Glutamatergic neuron (in vitro differentiated cells): ENCODE results near the gene HDAC4. TPM values are rescaled to one million over a fixed set of nuclear protein-coding genes. Genes with fewer than 3 reads are reported as not detected.

Source experiments
- DNase-seq: peaks from one replicate; pipeline ENCODE4 v3.0.0; 2022
- H3K27ac Mint-ChIP-seq: one replicate; pipeline ENCODE4 v1.8.0; 2020; ENCODE audit warnings: mild to moderate bottlenecking, mixed read lengths, inconsistent platforms; ENCODE audit not compliant: unreplicated experiment
- H3K27me3 Mint-ChIP-seq: one replicate; pipeline ENCODE4 v1.8.0; 2020; ENCODE audit warnings: mild to moderate bottlenecking, moderate library complexity, mixed read lengths, inconsistent platforms; ENCODE audit not compliant: unreplicated experiment
- H3K36me3 Mint-ChIP-seq: one replicate; pipeline ENCODE4 v1.8.0; 2020; ENCODE audit warnings: mild to moderate bottlenecking, mixed read lengths, inconsistent platforms; ENCODE audit not compliant: unreplicated experiment
- H3K4me1 Mint-ChIP-seq: one replicate; pipeline ENCODE4 v1.8.0; 2020; ENCODE audit warnings: mild to moderate bottlenecking, low read depth, mixed read lengths, inconsistent platforms; ENCODE audit not compliant: unreplicated experiment
- H3K4me3 Mint-ChIP-seq: one replicate; pipeline ENCODE4 v1.8.0; 2020; ENCODE audit warnings: mild to moderate bottlenecking, mixed read lengths, inconsistent platforms; ENCODE audit not compliant: unreplicated experiment
- H3K9me3 Mint-ChIP-seq: one replicate; pipeline ENCODE4 v1.8.0; 2020; ENCODE audit warnings: mild to moderate bottlenecking, moderate library complexity, mixed read lengths, inconsistent platforms; ENCODE audit not compliant: unreplicated experiment
- CTCF ChIP-seq: fragments of 200-600 bp; sonication (generic); IDR thresholded peaks from one replicate; pipeline ENCODE4 v1.5.0; 2021; ENCODE audit not compliant: partially characterized antibody, unreplicated experiment
- total RNA-seq: library from RNA; stranded (reverse); fragmentation: NEBNext Ultra II Directional; extraction: Animal tissue kit (Norgen Biotek cat#: 25700); gene quantifications from one replicate; pipeline ENCODE4 v1.2.1, GENCODE V29; 2021; ENCODE audit not compliant: unreplicated experiment

HDAC4 gene
- total RNA-seq, 1 donor from 2014 or later, result 90.6 TPM

- peaks cover 4% of the 10 kb centered on the region for H3K9me3 Mint-ChIP-seq
- H3K27me3 Mint-ChIP-seq, result peaks cover 8% of the 10 kb centered on the region
- peaks cover 15% of the 10 kb centered on the region for H3K36me3 Mint-ChIP-seq
- H3K4me1 Mint-ChIP-seq, result peaks cover 53% of the 10 kb centered on the region
- peak overlapping the region; percentile 67 for H3K27ac Mint-ChIP-seq
- no peak for DNase-seq
- H3K4me3 Mint-ChIP-seq, result no peak overlapping the region
- no peak for TF ChIP-seq CTCF
Measured at GRCh38 chr2:239312741-239313667, 87.8 kb downstream of the HDAC4 start.

GRCh38 chr2:239312081-239312511 is 88.7 kb downstream of the HDAC4 start:
- Mint-ChIP-seq H3K27ac (no peak overlapping the region), H3K4me1 (peaks cover 53% of the 10 kb centered on the region), H3K9me3 (peaks cover 8% of the 10 kb centered on the region), H3K36me3 (peaks cover 15% of the 10 kb centered on the region), H3K27me3 (peaks cover 6% of the 10 kb centered on the region), H3K4me3 (no peak overlapping the region)
- no peak for TF ChIP-seq CTCF
- DNase-seq, result no peak

- DNase-seq, result no peak
- H3K27ac Mint-ChIP-seq, result peak overlapping the region; percentile 68
- peaks cover 8% of the 10 kb centered on the region for H3K9me3 Mint-ChIP-seq
- no peak for TF ChIP-seq CTCF
- H3K36me3 Mint-ChIP-seq, result peaks cover 15% of the 10 kb centered on the region
- H3K27me3 Mint-ChIP-seq, result peaks cover 6% of the 10 kb centered on the region
- H3K4me1 Mint-ChIP-seq, result peaks cover 46% of the 10 kb centered on the region
- H3K4me3 Mint-ChIP-seq, result no peak overlapping the region
Measured at GRCh38 chr2:239311132-239312040, 89.4 kb downstream of the HDAC4 start.

- Mint-ChIP-seq H3K4me3 (no peak overlapping the region), H3K27ac (peak overlapping the region; percentile 77), H3K9me3 (peaks cover 11% of the 10 kb centered on the region), H3K4me1 (peaks cover 46% of the 10 kb centered on the region), H3K36me3 (peaks cover 15% of the 10 kb centered on the region), H3K27me3 (peaks cover 6% of the 10 kb centered on the region)
- TF ChIP-seq CTCF, result no peak
- no peak for DNase-seq
Measured at GRCh38 chr2:239310401-239311061, 90.3 kb downstream of the HDAC4 start.
